ENCODE measurements around the gene KIFC3. TPM values are rescaled to one million over a fixed set of nuclear protein-coding genes. Genes with fewer than 3 reads are reported as not detected.

The KIFC3 gene
- total and polyA plus RNA-seq, 11 donors = 46.1 to 105 (median 65.6) TPM

DNA sequence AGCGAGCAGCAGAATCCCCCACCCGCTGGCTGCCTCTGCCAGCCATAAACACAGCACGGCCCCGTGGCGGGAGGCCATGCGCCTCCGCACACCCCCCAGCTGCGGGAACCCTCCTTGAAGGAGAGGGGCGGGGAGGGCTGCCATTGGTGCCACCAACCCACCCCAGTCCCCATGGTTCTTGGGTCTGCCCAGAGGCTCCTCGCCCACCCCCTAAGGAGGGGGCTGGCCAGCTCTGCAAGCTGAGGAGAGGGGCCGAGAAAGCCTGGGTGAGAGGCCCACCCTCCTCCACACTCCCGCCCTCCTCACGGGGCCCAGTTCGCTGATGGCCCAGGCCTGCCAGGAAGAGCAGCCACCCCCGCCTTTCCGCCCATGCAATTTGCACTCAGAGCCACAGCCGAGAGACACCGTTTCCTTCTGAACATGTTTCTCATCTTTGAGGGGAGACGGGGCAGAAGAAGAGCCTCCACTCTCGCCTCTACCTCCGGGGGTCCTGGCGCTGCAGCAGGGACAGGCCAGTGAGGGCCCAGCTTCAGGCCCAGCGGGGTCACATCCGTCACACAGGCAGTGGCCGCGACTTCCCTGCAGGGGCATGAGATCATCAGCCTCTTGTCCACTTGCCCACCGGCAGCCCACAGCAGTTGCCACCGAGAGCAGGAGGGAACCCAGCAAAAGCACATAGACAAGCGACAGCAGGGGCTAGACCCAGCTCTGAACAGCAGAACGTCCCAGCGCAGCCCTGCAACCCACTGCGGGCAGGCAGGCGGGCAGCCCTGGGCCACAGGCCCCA is 43.8 kb downstream of the KIFC3 start:
- peaks cover 0 to 29% (median 14%) of the 10 kb centered on the region in 12 donors for H3K4me1 ChIP-seq
- intact Hi-C loops (cut with DNase I) = loop anchor here (5.0 to 10.0 kb wide), 7 partner anchors 34 to 246 kb away; partner anchors contain the start of genes USB1 (in 5 of the 10), ZNF319 (in 5 of the 10) and KIFC3 (in 4 of the 10)
- TF ChIP-seq, protein P1, sequence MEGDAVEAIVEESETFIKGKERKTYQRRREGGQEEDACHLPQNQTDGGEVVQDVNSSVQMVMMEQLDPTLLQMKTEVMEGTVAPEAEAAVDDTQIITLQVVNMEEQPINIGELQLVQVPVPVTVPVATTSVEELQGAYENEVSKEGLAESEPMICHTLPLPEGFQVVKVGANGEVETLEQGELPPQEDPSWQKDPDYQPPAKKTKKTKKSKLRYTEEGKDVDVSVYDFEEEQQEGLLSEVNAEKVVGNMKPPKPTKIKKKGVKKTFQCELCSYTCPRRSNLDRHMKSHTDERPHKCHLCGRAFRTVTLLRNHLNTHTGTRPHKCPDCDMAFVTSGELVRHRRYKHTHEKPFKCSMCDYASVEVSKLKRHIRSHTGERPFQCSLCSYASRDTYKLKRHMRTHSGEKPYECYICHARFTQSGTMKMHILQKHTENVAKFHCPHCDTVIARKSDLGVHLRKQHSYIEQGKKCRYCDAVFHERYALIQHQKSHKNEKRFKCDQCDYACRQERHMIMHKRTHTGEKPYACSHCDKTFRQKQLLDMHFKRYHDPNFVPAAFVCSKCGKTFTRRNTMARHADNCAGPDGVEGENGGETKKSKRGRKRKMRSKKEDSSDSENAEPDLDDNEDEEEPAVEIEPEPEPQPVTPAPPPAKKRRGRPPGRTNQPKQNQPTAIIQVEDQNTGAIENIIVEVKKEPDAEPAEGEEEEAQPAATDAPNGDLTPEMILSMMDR (IDR thresholded peaks at IDR 0.05) = no peak
- no peak for TF ChIP-seq POLR2A (IDR thresholded peaks at IDR 0.05)
- no peaks in the 10 kb centered on the region for H3K27me3 ChIP-seq
- peak overlapping the region in 5 of 12 donors; percentile 2 to 19 (median 12) for H3K4me3 ChIP-seq
- peak overlapping the region; percentile 23 to 81 (median 72) for H3K27ac ChIP-seq
- DNase-seq = peak in 2 of 5 donors; percentile 42 to 67
- ATAC-seq = peak in 2 of 4 donors; percentile 8 to 44
- WGBS, 4 donors = 64 to 75% (median 68%) methylated on average over 14 to 33 of the region's 33 CpGs
- no peaks in the 10 kb centered on the region for H3K9me3 ChIP-seq
- peaks cover 0 to 75% (median 41%) of the 10 kb centered on the region in 9 donors for H3K36me3 ChIP-seq

DNA sequence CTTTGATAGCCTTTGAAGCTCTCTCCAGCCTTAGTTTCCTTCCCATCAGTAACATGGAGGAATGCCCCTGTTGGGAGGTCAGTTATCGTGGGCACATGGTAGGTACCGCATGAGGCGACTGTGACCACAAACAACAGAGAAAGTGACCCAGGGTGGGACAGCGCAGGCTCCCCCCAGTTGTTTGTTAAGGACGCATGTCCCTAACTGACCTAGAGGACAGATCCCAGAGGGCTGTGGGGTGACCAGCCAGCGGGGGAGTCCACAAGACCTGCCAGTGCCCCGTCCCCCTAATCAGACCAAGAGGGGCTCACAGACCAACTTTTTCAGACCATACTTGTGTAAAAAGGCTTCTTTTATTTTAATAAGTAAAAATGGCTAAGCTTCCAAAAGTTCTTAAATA is 44.4 kb downstream of the KIFC3 start:
- ATAC-seq (peak in 1 of 4 donors; percentile 2), DNase-seq (peak in 1 of 5 donors; percentile 40)

DNA sequence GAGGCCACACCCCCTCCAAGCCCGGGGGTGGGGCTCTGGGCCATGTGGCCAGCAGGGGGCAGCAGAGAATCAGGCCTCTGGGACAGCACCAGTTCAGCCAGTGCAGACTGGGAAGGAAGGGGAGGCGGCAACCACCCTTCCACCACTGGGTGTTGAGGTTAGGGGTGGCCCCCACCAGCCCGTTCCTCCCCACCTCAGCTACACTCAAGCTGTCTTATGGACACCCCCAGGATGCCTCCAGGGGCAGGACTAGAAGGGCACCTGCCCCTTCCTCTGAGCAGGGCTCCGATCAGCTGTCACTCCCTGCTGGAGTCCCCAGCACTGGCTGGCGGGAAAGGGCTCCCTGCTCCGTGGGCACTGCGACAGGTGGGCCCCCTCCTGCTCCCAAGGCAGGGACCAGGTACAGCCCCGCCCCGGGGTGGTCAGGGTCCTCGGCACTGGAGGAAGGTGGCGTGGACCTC is 44.9 kb downstream of the KIFC3 start:
- H3K4me1 ChIP-seq = peaks cover 0 to 29% (median 14%) of the 10 kb centered on the region in 12 donors
- ATAC-seq (peak; percentile 82 to 90 (median 84)), DNase-seq (peak; percentile 89 to 96 (median 89))
- no peak overlapping the region for H3K4me3 ChIP-seq
- H3K9me3 ChIP-seq = no peaks in the 10 kb centered on the region
- WGBS, 4 donors = 51 to 66% (median 60%) methylated on average over 8 to 11 of the region's 11 CpGs
- no peaks in the 10 kb centered on the region for H3K27me3 ChIP-seq
- H3K36me3 ChIP-seq = peaks cover 0 to 71% (median 33%) of the 10 kb centered on the region in 9 donors
- H3K27ac ChIP-seq = peak overlapping the region in 11 of 12 donors; percentile 50 to 81 (median 73)
- intact Hi-C loops (cut with DNase I) = loop anchor here (1.0 to 10.0 kb wide), 11 partner anchors 35 to 247 kb away; partner anchors contain the start of genes USB1 (in 5 of the 10), ZNF319 (in 5 of the 10) and KIFC3 (in 4 of the 10)
- TF ChIP-seq POLR2A (IDR thresholded peaks at IDR 0.05) = no peak
- TF ChIP-seq, protein P1 (IDR thresholded peaks at IDR 0.05) = peak in 11 of 12 donors; percentile 95 to 99 (median 98)

More for the DNA sequence above, 44.4 kb downstream of the KIFC3 start:
- no peak overlapping the region for H3K4me3 ChIP-seq
- 72 to 83% (median 81%) methylated on average over 7 of the region's 7 CpGs for WGBS, 4 donors
- TF ChIP-seq POLR2A (IDR thresholded peaks at IDR 0.05) = no peak
- TF ChIP-seq, protein P1 (IDR thresholded peaks at IDR 0.05) = no peak
- no peaks in the 10 kb centered on the region for H3K27me3 ChIP-seq
- H3K36me3 ChIP-seq = peaks cover 0 to 75% (median 37%) of the 10 kb centered on the region in 9 donors
- peaks cover 0 to 29% (median 14%) of the 10 kb centered on the region in 12 donors for H3K4me1 ChIP-seq
- H3K27ac ChIP-seq = peak overlapping the region in 11 of 12 donors; percentile 50 to 81 (median 73)
- intact Hi-C loops (cut with DNase I) = loop anchor here (1.0 to 10.0 kb wide), 11 partner anchors 34 to 247 kb away; partner anchors contain the start of genes USB1 (in 5 of the 10), ZNF319 (in 5 of the 10) and KIFC3 (in 4 of the 10)
- no peaks in the 10 kb centered on the region for H3K9me3 ChIP-seq

Data from heart left ventricle (tissue), 16 donors.